NCI-H82 treated with DMSO at 0.1 percent for 48 hours (cell line): ENCODE results near the gene TRIM46.

Experiments
- DNase-seq: peaks from one replicate; lab custom pipeline; 2025; ENCODE audit not compliant: unreplicated experiment; lab: John Stamatoyannopoulos, UW

Gene TRIM46

GRCh38 chr1:155170806-155171205 lies 2.8 kb upstream of the TRIM46 start:
- no peak for DNase-seq

DNA sequence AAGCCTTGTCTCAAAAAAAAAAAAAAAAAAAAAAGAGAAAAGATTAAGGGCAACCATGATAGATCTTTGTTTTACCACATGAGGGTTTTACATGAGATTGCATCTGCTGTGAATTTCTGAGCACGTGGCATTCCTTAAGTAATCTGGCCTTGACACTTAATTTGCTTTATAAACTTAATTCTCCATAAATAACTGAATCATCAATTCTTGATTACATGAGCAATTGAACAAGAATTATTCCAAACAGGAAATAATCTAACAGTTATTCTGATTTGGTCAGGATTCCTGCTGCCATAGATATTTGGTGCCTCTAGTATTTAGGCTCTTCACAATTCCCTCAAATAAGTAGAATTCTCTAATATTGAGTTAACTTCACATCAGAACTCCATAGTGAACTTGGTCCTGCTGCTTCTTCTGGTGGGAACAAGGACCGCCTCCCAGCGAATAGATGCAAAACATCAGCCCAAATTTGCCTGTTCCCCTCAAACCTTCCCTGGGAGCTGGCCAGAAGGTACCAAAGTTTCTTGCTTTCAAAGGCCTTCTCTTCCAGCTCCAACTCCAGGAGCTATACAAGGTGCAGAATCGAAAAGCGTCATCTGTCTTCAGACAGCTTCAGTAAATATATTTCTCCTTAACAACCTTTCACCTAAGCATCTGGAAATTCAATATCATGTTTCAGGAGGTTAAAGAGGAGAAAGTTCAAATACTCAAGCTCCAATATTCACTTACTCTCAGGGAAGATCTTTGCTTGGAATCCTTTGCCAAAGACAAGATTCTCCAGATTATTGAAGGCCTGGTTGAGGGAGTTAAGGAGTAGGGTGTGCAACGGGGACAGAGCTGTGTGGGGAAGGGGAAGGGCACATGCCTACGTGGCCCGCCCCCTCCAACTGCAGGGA lies 1.6 kb upstream of the TRIM46 start:
- DNase-seq: no peak

DNA sequence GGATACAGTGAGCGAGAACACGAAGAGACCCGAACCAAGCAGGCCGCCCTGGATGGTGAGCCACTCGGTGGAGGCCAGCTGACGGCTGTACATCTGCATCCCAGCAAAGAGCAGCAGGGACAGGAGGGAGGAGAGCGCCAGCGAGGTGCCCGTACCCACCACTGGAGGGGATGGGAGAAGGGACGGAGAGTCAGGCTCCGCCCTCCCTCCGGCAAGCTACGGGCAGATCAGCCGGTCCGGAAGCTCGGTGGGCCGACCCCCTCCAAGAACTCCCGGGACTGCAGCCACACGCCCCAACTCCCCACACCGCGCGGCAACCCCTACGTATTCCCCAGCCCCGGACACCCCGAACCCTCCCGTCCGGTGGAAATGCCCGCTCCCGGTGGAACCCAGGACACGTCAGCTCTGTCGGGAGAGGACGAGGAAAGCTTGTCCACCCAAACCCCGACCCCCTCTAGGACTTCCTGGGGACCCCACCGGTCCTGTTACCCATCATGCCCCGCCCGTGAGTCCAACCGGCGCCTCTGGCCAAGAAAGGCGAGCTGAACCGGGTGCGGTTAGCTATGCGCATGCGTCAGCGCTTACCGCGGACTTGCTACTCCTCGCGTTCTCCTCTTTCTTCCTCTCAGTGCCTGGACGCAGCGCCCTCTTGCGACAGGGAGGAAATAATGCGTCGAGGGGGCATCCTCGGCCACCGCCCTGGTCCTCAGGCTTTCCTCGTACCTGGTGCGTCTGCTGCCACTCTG lies 744 bp upstream of the TRIM46 start, which contains the start of gene KRTCAP2:
KRTCAP2 (minus strand) TSS at position 573 of the 746 bp plus-strand sequence; CDS start at position 493, 80 bp downstream.
- peak; percentile 95 for DNase-seq

- DNase-seq: no peak
Measured at GRCh38 chr1:155174324-155175280, 953 bp downstream of the TRIM46 start.

DNA sequence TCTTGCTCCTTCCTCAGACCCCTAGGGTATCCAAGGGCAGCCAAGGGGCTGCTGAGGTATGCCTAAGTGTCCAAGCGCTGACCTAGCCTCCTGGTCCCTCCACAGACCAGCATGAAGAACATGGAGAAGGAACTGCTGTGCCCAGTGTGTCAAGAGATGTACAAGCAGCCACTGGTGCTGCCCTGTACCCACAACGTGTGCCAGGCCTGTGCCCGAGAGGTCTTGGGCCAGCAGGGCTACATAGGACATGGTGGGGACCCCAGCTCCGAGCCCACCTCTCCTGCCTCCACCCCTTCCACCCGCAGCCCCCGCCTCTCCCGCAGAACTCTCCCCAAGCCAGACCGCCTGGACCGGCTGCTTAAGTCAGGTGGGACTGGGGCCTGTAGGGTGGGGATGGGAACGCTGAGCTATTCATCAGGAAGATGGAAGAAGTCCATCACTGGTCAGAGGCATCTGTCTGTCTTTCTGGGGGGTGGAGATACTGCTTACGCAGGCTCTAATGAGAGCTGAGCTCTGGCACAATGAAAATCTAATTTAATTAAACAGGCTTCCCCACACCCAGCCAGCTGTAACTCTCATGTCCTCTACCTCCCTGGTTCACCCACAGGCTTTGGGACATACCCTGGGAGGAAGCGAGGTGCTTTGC lies 1.8 kb downstream of the TRIM46 start:
- DNase-seq: peak; percentile 88

DNA sequence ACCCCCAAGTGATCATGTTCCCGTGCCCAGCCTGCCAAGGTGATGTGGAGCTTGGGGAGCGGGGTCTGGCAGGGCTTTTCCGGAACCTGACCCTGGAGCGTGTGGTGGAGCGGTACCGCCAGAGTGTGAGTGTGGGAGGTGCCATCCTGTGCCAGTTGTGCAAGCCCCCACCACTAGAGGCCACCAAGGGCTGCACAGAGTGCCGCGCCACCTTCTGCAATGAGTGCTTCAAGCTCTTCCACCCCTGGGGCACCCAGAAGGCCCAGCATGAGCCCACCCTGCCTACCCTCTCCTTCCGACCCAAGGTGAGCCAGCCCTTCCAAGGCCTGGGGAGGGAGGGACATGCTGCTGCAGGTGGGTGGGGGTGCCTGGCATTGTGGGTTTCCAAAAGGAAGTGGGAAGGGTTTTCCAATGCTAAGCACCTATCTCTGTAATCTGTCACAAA lies 2.3 kb downstream of the TRIM46 start:
- DNase-seq: no peak

DNA sequence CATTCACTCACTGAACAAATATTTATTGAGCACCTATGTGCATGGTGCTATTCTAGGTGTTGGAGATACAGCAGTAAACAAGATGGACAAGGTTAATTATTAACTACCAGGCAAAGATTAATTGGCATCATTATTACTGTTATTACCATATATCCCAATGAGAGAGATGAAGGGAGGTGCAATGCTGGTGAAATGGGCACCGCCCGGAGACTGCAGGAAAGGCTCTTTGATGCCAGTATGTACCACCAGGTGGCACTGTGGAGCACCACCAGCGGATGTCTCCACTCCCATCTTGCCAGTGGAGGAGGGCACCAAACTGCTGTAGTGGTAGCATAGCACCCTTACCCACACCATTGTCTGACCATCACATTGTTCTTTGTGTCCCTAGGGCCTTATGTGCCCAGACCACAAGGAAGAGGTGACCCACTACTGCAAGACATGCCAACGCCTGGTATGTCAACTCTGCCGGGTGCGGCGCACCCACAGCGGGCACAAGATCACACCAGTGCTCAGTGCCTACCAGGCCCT lies 3.0 kb downstream of the TRIM46 start:
- peak; percentile 50 for DNase-seq

- no peak for DNase-seq
Measured at GRCh38 chr1:155177192-155177917, 3.7 kb downstream of the TRIM46 start.

DNA sequence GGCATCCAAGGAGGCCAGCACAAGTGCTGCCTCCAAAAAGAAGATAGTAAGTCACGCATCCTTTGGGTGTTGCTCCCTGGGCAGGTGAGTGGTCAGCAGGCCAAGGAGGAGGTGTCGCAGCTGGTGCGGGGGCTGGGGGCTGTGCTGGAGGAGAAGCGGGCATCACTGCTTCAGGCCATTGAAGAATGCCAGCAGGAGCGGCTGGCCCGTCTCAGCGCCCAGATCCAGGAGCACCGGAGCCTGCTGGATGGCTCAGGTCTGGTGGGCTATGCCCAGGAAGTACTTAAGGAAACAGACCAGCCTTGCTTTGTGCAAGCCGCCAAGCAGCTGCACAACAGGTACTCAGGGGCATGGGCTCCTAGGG lies 4.3 kb downstream of the TRIM46 start:
- no peak for DNase-seq

DNA sequence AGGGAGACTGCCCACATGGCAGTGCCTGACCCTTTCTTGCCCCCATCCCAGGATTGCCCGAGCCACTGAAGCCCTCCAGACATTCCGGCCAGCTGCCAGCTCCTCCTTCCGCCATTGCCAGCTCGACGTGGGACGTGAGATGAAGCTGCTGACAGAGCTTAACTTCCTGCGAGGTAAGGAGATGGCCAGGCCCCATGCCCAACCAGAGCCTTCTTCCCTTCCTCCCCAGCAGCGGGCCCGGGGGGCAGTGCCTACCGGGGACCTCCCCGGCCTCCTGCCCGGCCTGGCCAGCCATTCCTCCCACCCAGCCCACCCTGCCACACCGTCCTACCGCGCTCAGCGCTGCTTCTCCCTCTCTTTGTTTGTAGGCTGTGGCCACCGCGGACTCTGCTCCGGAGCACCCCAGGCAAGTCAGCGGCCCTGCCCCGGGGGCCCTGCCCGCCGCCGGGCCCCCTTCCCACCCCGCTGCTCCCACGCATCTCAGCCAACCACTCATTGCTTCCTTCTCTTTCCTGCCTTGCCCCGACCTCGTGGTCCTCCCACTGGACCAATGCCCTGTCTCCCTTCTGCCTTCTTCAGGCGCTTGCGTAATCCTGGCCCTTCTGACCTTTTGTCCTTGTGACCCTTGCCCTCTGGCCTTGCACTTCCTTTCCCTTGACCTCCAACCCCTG lies 4.9 kb downstream of the TRIM46 start:
- DNase-seq: no peak

DNA sequence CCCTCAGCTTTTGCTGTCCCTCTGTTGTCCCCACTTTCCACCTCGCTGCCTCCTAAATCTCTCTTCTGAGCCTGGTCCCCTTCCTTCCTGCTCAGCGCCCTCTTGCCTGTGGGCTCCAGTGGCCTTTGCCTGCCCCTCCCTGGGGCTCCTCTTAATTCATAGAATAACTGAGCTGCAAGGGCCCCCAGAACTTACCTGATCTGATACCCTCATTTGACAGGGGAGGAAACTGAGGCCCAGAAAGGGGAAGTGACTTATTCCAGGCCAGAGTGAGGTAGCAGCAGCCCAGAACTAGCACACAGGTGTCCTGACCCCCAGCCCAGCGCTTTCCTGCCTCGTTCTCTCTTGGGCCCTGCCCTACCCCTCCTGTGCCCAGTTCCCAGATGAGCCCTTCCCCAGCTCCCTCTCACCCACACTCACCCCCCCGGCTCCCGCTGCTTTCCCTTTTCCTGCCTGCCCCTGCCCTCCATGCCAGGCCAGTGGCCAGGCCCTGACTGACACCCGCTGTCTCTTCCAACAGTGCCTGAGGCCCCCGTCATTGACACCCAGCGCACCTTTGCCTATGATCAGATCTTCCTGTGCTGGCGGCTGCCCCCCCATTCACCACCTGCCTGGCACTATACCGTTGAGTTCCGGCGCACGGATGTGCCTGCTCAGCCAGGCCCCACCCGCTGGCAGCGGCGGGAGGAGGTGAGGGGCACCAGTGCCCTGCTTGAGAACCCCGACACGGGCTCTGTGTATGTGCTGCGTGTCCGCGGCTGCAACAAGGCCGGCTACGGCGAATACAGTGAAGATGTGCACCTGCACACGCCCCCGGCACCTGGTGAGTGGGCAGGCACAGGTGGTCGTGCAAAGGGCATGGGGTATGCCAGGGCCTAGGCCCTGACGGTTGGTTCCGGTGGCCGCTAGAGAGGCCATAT lies 5.7 kb downstream of the TRIM46 start:
- no peak for DNase-seq

DNA sequence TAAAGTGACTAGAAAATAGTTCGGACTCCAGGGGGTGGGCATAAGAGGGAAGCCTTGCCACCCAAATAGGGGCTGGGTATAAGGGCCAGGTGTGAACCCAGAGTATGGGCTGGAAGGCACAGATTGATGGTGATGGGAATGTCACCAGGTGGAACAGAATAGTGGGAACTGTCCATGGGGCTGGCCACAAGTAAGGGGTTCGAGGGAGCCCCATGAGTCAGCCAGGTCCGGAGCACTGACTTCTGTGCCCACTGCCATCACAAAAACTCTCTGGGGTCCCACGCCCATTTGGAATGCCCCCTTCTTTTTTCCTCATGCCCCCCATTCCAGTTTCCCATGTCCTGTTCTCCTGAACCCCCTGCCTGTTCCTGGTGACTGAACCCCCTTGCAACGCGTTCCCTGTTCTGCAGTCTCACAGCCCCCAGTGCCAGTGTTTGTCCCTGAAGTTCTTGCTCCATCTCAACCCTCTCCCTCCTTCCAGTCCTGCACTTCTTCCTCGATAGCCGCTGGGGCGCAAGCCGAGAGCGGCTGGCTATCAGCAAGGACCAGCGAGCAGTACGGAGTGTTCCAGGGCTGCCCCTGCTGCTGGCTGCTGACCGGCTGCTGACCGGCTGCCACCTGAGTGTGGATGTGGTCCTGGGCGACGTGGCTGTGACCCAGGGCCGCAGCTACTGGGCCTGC lies 7.9 kb downstream of the TRIM46 start:
- DNase-seq: no peak

- DNase-seq: peak; percentile 18
Measured at GRCh38 chr1:155182052-155182550, 8.5 kb downstream of the TRIM46 start.

DNA sequence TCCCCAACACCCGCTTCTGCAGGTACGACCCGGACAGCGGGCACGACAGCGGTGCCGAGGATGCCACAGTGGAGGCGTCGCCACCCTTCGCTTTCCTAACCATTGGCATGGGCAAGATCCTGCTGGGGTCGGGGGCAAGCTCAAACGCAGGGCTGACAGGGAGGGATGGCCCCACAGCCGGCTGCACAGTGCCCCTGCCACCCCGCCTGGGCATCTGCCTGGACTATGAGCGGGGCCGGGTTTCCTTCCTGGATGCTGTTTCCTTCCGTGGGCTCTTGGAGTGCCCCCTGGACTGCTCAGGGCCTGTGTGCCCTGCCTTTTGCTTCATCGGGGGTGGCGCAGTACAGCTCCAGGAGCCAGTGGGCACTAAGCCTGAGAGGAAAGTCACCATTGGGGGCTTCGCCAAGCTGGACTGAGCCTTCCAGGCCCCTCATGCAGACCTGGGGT lies 10.1 kb downstream of the TRIM46 start:
- no peak for DNase-seq

- DNase-seq: no peak
Measured at GRCh38 chr1:155184351-155184811, 10.7 kb downstream of the TRIM46 start.

DNA sequence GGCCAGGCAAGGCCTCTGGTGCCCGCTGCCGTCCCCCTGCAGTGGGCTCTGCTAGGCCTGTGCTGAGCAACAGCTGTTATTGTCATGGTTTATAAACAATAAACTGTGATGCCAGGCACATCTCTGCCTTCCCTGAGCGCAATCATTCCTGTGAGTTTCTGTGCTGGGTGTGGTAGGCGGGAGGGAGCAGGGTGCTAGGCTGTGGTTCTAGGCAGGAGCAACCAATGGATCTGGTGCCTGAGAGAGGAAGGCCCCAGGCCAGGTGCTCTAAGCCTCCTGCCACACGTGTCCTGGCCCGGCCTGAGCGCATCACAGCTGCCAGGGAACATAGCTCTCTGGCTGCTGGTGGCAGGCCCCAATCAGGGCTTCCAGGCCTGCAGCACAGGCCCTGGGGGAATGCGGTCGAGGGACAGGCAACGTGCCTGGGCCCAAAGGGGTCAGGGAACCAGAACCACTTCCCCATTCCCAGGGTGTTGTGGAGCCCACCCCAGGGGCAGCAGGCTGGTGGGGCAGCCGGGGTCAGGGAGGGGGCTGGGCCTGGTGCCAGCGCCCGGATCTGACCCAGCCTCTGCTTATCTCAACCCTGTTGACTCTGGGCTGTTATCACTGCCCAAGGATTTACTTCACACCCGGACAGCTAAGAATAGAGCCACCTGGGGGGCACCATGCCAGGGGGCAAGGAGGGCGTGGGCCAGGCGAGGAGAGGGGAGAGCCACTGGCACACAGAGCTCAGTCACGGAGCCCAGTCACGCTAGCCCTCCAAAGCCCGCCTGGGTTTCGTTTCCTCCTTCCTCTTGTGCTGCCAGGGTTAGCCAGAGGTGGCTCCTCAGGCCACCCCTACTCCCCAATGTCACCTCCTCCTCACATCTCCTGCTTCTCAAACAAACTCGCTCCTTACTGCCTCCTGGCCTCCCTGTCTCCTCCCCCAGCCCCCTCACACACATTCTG lies 11.5 kb downstream of the TRIM46 start:
- no peak for DNase-seq
